Measurements from ENCODE around the gene TBL1XR1.

Gene TBL1XR1

DNA sequence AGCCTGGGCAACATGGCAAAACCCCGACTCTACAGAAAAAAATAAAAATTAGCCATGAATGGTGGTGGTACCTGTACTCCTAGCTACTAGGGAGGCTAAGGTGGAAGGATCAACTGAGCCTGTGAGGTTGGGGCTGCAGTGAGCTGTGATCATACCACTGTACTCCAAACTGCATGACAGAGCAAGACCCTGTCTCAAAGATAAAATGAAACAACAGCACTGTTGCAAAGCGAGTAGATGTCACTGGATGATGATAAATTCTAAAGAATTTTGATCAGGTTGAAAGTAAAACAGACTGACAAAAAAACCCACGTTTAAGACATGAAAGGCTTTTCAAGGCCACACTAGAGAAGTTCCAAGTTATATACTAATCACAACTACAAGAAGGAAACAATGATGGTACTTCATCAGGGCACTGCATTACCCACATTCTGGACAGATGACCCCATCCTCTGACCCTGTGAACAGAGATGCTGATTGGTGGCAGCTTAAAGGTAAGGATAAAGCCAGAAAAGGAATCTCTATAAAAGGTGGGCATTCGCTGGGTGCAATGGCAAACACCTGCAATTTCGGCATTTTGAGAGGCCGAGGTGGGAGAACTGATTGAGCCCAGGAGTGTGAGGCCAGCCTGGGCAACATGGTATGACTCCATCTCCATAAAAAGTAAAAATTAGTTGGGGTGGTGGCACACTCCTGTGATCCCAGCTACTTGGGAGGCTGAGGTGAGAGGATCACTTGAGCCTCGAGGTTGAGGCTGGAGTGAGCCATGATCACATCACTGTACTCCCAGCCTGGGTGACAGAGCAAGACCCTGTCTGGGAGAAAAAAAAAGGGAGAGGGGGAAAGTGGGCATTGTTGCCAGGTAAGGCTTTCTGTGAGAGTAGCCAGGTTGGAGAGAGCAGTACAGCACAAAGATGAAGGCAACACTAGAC lies 59.2 kb downstream of the TBL1XR1 start:
- no peak for DNase-seq

DNA sequence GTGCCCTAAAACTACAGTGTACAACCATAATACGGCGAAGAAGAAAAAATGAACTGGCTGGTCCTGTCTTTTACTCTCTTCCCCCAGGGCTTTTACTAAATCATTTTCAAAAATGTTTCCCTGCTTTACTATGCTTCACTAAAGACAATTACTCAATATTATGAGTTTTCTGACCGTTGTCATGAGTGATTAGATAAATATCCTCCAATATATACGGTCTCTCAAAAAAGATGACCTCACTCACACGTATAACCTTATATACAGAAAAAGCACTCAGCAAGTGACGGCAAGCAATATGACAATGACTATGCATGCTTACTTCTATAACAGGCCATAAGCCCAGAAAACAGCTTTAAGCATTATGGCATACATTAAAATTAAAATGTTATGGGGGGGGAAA lies 60.5 kb downstream of the TBL1XR1 start:
- no peak for DNase-seq

DNA sequence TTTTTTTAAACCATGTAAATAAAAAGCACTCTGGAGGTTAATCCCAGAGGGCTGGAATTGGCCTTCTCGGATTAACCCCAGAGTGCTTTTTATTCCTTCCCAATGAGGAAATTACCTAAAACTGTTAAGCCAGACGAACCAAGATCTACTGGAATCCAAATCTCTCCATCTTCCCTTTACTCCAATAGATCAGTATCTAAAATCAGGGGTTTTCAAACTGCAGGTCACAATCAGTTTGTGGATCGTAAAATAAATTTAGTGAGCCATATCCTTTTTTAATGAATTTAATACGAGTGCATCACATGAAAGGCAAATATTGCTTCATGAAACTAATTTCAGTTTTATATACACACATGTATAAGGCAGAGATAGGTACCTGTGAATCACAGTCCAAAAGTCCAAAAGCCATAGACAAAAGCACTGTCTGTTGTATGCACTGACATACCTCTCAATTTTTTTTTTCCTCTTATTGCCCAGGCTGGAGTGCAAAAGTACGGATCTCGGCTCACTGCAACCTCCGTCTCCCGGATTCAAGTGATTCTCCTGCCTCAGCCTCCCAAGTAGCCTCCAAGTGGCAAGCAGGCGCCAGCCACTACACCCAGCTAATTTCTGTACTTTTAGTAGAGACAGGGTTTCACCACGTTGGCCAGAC lies 61.3 kb downstream of the TBL1XR1 start:
- no peak for DNase-seq

DNA sequence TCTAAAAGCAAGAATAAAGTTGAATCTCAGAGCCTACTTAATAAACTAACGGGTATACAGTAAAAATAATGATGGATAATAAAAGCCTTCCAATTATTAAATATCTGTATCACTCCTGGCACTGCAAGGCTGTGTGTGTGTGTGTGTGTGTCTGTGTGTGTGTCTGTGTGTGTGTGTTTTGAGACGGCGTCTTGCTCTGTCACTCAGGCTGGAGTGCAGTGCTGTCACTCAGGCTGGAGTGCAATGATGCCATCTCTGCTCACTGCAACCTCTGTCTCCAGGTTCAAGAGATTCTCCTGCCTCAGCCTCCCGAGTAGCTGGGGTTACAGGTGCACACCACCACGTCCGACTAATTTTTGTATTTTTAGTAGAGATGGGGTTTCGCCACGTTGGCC lies 62.5 kb downstream of the TBL1XR1 start:
- no peak for DNase-seq

DNA sequence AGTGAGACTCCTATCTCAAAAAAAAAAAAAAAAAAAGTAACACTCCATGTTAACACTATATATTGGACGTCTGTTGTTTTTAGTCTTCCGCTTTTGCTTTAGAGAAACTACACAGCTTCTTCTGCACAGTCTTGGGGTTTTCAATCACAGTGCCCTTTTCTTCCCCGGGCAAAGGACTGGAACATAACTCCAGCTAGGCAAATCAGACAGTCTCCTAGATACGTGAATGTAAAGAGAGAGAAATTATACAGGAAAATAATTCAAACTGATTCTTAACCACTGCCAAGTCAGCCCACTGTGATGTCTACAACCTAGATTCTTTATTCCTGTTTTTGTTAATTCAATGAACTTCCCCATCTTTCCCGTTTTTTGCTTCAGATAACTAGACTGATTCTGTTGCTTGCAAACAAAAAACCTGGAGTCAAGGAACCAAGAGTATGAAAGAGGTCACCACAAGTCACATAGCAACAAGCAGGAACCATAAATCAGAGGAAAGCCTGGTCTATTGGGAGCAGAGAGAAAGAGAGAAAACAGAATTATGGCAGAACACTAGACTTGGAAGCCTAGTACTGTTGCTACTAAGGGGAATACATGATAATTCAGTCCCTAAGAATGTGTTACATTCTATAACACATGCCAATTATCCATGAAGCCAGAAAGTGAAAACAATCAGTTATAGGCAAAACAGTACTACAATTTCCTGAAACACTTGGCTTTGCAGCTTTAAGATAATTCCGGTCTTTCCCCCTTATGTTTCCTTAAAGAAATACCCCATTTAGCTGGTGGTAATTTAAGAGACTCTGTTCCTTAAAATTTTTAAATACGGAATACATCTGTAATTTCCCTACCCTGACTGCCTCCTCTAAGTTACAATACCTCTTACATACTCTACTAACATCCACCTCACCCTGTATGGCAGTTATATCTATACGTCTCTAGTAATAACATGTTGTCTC lies 63.1 kb downstream of the TBL1XR1 start:
- no peak for DNase-seq

DNA sequence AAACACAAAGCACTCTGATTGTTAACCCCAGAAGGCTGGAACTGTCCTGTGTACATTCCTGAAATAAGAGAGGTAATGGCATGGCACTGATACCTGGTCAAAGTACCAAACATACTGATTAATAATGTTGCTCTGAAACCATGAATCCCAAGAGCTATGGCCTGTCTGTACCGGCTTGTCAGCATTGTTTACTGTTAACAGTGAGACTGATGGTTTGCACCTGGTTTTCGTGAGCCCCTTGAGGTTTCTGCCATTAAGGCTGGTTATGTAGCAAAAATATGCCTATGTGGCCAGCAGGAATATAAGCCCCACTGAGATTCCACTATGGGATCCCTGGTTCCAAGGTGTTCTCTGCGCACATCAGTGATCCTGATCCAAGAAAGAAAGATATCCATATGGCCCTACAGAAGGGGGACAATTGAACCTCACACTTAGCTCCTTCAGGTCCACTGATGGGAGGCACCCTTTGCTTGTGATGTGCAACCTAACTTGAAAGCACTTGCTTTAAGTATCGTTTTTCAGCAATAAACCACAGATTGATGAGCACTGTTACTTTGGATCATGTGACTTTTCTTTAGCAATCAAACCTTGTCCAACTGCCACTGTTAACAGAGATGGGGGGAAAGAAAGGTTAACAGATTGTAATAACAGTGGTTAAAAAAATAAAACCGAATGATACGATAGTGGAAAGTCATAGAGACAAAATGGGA lies 65.2 kb downstream of the TBL1XR1 start:
- DNase-seq, result no peak

DNA sequence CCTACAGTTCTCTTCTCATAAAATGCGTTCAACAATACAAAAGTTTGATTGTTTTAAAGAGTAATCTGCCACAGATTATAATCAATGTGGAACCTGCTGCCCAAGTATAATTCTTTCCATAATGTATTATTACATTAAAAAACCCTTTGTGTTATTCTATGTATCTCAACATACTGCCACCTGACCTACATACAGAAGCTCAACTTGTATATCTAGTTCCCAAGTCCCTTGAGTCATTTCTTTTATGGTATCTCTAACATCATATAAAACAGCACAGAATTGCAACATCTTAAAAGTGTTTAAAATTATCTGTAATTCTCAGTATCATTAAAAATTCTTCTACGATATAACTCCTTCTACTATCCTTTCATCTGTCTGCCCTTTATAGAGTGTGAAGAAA lies 70.3 kb downstream of the TBL1XR1 start:
- DNase-seq, result no peak

DNA sequence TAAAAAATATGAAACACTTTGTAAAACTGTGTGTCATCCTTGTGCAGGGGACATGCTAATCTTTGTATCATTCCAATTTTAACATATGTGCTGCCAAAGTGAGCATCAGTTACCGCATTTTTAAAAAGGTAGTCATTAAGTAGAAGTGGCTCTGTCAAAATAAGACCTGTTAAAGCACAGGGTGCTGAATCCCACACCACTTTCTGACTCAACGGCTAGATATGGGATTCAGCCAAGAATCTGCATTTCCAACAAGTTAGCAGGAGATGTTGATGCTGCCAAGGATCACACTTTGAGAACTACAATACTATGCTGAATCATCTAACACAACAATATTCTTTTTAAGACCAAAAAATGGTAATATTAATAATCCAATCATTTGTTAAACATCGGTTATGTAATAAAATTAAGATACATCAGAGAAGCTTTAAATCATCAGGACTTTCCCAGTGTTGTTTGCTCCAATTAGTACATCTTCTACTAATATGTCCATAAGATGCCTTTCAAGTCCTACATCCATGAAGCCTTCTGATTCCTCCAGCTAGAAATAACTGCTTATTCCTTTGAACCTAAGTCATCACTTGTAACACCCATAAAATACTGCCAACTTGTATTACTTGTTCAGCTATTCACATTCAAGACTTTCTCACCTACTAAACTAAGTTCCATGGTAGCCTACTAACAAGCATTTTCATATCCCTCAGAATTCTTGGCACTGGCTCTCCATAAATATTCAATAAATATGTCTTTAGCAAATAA lies 71.1 kb downstream of the TBL1XR1 start:
- no peak for DNase-seq

DNA sequence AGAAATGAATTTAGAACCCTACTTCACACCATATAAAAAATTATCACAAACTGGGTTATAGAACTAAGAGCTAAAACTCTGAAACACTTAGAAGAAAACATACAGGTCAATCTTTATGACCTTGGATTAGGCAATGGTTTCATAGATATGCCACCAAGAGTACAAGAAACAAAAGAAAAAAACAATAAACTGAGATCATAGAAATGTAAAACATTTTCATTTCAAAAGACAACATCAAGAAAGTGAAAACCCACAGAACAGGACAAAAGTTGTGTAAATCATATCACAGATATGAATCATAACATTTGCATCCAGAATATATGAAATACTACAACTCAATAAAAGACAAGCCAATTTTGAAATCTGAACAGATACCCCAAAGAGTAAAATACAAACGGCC lies 72.4 kb downstream of the TBL1XR1 start:
- DNase-seq, result no peak

DNA sequence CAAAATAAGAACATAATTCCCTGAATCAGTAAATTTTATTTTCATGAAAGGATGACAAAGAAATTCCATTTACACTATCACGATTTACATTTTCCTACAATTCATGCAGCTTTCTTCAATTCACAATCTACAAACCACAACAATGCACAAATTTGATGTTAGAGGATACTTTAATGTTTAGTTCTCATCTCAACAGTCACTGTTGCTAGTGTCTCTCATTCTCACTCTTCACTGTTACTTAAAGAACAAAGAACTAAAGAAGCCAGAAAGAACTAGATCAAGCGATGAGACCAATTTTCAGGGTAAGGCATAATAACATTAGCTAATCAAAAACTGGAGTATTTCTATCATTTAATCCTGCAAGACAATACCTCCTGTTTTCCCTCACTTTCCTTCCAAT lies 73.5 kb downstream of the TBL1XR1 start:
- no peak for DNase-seq

DNA sequence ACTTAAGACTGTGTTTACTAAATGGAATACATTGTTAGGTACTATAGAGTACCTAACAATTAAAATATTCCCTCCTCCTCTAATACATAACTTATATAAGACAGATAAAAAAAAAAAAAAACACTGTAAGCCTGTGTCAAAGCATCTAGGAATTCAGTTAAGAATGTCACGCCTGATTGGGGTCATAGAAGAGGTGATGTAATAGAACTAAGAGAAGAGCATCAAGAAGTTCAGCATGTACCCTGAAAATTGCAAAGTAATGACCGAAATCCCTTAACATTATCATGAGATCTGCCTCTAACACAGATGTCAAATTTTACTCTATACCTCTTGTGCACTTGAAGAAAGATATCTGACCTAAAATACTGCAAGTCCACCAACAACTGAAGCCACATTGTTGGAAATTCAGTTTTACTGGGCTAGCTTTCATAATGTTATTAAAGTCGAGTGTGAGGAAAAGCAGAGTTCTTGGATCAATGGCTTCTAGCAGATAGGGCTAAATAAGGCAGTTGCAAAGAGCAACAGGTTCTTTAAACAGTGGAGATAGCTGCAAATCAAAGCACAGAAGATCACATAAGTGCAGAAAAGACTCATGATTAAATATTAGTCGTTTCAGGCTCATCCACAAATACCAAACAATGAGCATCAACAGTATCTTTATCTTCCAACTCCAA lies 75.0 kb downstream of the TBL1XR1 start:
- DNase-seq, result no peak

DNA sequence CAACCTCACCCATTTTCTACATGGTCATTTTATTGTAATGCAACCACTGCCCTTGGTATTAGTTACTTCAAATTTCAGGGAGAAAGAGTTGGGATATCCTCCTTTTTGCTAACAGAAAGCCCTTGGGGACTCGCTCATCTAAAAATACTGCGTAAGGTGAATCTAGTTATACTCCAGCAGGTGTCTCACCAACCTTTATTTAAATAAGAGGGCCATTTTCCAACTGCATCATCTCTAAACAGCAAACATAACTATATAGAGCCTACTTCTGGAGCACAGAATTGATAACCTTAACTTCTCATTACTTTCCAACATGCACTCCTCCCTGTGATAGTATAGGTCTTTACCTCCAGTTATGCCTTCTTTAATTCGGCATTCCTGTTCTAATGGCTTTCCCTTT lies 77.5 kb downstream of the TBL1XR1 start:
- DNase-seq, result no peak

DNA sequence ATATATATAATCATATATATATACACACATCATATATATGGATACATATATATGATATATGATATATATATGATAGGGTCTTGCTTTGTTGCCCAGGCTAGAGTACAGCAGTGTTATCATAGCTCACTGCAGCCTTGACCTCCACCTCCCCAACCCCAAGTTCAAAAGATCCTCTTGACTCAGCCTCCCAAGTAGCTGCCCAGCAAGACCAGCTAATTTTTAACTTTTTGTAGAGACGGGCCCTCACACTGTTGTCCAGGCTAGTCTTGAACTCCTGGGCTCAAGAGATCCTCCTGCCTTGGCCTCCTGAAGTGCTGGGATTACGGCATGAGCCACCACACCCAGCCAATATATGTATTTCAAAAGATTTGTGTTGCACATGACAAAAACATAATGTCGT lies 83.0 kb downstream of the TBL1XR1 start:
- DNase-seq, result no peak

DNA sequence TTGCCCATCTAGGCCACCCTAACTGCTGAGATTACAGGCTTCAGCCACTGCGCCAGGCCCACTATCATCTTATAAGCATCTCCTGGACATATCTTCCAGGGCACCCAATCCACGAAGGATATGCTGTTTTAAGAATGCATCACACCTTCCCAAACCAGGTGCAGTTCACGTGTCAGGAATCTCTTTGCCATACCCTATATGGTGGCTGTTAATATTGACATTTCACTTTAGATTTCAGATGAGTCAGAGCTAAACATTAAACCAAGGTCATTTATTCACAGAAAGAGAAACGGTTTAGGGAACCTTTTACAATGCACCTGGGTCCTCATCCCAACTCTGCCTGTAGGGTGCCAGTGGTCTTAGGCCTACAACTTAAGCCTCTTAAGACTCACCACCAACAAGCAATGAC lies 85.7 kb downstream of the TBL1XR1 start:
- DNase-seq, result no peak

DNA sequence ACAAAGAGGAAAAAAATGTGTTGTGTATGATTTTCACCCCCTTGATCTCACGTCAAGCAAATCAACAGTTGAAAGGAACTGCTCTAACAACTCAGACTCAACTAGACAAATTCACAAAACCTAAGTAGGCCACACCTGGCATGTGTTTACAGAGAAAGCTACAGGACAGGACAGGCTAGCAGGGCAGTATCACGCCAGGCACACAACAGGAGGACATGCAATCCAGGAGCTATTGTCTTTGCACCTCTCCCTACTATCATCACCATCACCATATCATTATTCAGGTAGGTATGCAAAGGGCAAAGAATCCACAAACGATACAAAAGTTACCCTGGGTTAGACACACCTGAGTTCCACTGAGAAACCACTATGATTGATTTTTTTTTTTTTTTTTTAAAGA lies 86.4 kb downstream of the TBL1XR1 start:
- DNase-seq, result no peak

DNA sequence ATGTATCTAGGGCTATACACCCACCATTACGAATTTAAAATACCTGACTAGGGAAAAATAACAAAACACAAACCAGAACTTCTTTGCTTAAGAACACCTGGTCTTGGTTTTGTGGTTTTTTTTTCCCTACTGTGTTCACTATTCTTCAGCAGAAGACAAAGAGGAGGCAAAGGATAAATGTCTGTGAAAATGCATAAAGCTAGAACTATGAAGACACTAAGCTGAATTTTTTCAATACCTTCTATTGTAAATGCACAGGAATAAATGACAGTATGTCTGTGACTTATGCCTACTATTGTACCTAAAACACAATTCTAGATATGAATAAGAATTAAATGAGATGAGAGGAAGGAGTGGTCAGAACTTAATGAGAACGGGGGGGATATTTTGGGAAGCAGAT lies 86.9 kb downstream of the TBL1XR1 start:
- no peak for DNase-seq

DNA sequence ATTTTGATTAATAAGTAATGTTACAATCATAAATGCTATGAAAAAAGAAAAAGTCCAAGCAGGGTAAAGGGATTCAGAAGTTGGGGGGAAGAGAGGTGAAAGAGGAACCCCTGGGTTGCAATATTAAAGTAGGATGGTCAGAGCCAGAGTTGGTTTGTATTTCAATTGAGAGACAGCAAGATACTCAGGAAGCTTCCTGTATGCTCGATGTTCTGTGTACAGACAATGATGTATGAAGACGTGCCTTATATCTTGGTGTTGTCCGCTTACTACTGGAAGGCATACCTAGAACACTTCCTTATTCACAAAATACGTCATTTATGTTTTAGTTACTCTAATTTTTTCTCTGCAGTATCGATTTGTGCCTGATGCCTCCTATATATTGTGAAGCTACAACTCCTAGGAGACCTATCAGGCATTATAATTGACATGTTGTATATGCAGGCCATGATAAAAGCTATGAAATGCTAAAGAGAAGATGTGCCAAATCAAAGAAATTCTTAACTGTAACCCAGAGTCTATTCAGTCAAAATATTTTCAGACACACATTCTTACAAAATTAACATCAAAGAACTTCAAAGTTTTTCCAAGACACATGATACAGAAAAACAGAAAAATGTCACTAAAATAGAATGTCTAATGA lies 87.5 kb downstream of the TBL1XR1 start:
- DNase-seq, result no peak

DNA sequence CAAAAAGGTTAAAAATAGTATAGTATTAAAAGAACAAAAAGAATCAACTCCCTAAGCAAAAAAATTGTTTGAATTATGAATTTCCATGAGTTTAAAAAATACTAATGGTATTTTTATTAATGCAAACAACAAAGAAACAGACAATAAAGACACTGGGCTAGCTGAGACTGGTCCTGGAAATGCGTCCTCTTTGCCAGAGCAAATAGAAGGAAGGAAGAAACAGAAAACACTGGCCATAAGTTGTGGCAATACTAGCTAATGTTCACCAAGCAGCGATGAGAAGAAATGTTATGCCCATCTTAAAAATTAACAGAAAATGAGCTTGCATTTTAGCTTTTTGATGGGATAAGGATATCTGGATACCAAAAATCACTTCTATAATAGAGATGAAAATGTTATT lies 88.6 kb downstream of the TBL1XR1 start:
- no peak for DNase-seq

DNA sequence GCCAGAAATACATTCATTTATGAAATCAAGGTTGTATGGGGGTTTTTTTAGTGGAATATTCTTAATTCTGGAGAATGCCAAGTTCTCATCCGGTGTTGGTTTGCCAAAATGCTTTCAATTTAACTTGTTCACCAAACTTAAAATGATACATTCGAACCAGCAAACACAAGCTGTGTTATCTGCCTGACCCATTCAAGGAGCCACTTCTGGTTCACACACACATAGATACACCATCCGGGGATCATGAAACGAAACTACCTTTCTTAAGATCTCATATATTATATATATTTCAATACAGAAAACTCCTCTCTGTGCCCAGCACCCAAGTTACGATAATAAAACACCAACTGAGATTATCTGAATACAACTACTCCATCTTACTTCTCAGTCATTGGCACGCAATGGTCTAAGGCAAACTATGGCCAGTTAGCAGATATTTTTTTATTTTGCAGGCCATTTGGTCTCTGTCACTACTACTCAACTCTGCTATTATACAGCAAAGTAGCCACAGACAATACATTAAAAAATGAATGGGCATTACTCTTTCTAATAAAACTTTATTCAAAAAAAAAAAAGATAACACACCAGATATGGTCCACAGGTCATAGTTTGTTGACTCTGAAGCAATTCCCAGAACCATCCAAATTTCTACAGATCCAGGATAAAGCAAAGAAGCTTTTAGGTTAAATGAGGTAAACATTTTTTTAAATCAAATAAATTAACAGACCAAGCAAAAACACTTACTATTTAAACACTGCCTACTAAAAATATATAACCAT lies 89.6 kb downstream of the TBL1XR1 start:
- no peak for DNase-seq

DNA sequence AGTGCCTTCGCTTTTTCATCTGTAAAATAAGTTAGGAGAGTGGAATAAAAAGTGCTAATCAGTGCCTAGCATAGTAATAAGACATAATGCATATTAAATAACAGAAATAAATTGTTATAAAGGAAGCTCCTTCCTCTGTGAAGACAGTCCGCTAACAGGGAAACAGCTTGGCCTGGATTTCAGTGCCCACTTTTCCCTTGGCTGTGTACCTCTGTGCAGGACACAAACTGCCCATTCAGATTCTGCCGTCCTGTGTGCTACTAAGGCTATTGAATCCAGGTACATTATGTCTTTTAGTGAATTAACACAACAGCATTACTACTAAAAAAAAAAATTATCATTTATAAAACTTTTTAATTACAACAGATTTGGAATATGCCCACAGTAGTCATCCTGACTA lies 90.7 kb downstream of the TBL1XR1 start:
- DNase-seq, result no peak

All from activated CD4-positive, alpha-beta T cell treated with anti-CD3 and anti-CD28 coated beads for 1 hour (primary cell).